ENCODE data around the gene COL15A1. TPM values are rescaled to one million over a fixed set of nuclear protein-coding genes. Genes with fewer than 3 reads are reported as not detected.

COL15A1 gene
- total and polyA plus RNA-seq, 2 of the 8 experiments (the other 6 are each of a cell fraction or from before 2014, with no cell fraction given) = 0.12 to 0.15 TPM

- FAIRE-seq = no peak
- H3K4me1 ChIP-seq (replicated peaks in 1 of 4; ENCODE audit: control insufficient read depth in 3 of 4, insufficient read depth in 4 of 4, low read length in 3 of 4) = no peaks in the 10 kb centered on the region
These were observed 102.9 kb downstream of the COL15A1 start for GRCh38 chr9:99046542-99047071.

More at GRCh38 chr9:99046542-99047071, 102.9 kb downstream of the COL15A1 start:
- Histone ChIP-seq H3K79me2 (ENCODE audit: control insufficient read depth in 1 of 2, insufficient read depth in 2 of 2, low read length in 2 of 2) (no peaks in the 10 kb centered on the region), H3K14ac (ENCODE audit: insufficient read length) (no peak overlapping the region), H3K56ac (replicated peaks; ENCODE audit: insufficient read length, low read depth, low read length) (no peak overlapping the region), H2BK120ac (replicated peaks; ENCODE audit: low read depth, low read length) (no peak overlapping the region), H3K9ac (replicated peaks in 1 of 4; ENCODE audit: extremely low read depth in 1 of 4, low read depth in 3 of 4, low read length in 3 of 4) (no peak overlapping the region), H3K23me2 (ENCODE audit: low read depth, low read length) (no peaks in the 10 kb centered on the region), H3K9me3 (ENCODE audit: insufficient read depth in 2 of 2, low read depth in 1 of 2, low read length in 1 of 2) (0 out of 4 replicates have a peak, but pooled peaks cover 0 to 2% of the 10 kb centered on the region in 2 experiments), H2BK5ac (ENCODE audit: low read depth, low read length) (no peak overlapping the region), H3K79me1 (ENCODE audit: low read depth, low read length) (no peaks in the 10 kb centered on the region), H3K27me3 (replicated peaks in 1 of 4; ENCODE audit: control insufficient read depth in 3 of 4, extremely low read depth in 1 of 4, insufficient read depth in 3 of 4, low read length in 3 of 4) (no peaks in the 10 kb centered on the region), H4K91ac (replicated peaks; ENCODE audit: insufficient read length, low read length) (no peak overlapping the region), H2AFZ (ENCODE audit: low read length) (no peak overlapping the region), H3K27ac (ENCODE audit: low read depth, low read length) (no peak overlapping the region), H3K36me3 (ENCODE audit: control insufficient read depth in 2 of 4, insufficient read depth in 4 of 4, low read length in 3 of 4) (no peaks in the 10 kb centered on the region), H4K8ac (ENCODE audit: extremely low read depth, insufficient read depth, low read length) (no peak overlapping the region), H4K20me1 (replicated peaks in 1 of 2; ENCODE audit: control insufficient read depth in 1 of 2, insufficient read depth in 2 of 2, low read length in 2 of 2) (no peaks in the 10 kb centered on the region), H3K4me3 (ENCODE audit: extremely low read depth in 1 of 4, insufficient read depth in 2 of 4, low read depth in 3 of 4, low read length in 4 of 4) (no peak overlapping the region), H3K4ac (replicated peaks; ENCODE audit: insufficient read length, low read depth, low read length) (no peak overlapping the region), H3K4me2 (ENCODE audit: insufficient read depth in 1 of 2, low read depth in 2 of 2, low read length in 2 of 2) (no peak overlapping the region), H2BK15ac (ENCODE audit: low read length) (no peak overlapping the region), H2BK12ac (ENCODE audit: low read depth, low read length) (no peak overlapping the region), H3K18ac (ENCODE audit: extremely low read depth, low read length) (no peak overlapping the region), H2BK20ac (ENCODE audit: low read length) (no peak overlapping the region), H2AK5ac (ENCODE audit: low read depth, low read length) (no peak overlapping the region), H3K23ac (ENCODE audit: insufficient read length) (no peak overlapping the region), H4K5ac (ENCODE audit: insufficient read length, low read depth, low read length) (no peak overlapping the region)
- DNase-seq (ENCODE audit: low read depth in 1 of 2, low spot score in 2 of 2) = no peak
- ChIA-PET CTCF (ENCODE audit: partially characterized antibody) (interaction anchor here (0.7 to 1.2 kb wide), 4 partner anchors 20 to 58 kb away, joined by 3 to 4 read pairs (median 3); no protein-coding TSS in a partner anchor), POLR2A (ENCODE audit: partially characterized antibody) (no interaction called here)
- WGBS, 2 experiments (ENCODE audit: extremely low coverage in 1 of 2, insufficient coverage in 1 of 2, insufficient read length in 1 of 2, insufficient replicate concordance in 2 of 2, low coverage in 1 of 2, low lambda C conversion rate in 2 of 2, missing lambda C conversion rate in 1 of 2) = 93% methylated on average over 5 of the region's 5 CpGs; no CpG with 5 or more reads in 1 of the 2 experiments
- TF ChIP-seq POU5F1 (IDR thresholded peaks at IDR 0.05; ENCODE audit: low read depth, low read length) (no peak), TAF7 (optimal IDR thresholded peaks at IDR 0.05; ENCODE audit: borderline replicate concordance, low read depth, low read length) (no peak), CHD2 (IDR thresholded peaks at IDR 0.05; ENCODE audit: low read length) (no peak), SRF (IDR thresholded peaks at IDR 0.05; ENCODE audit: low read depth, low read length) (no peak), NANOG (IDR thresholded peaks at IDR 0.05; ENCODE audit: insufficient read depth, low read depth, low read length, poor library complexity, severe bottlenecking) (no peak), SIRT6 (IDR thresholded peaks at IDR 0.05; ENCODE audit: low read length) (no peak)

Data from H1 (cell line).